Measurements from ENCODE around the gene LETM1.
"Not testable (repeated sequence)": the region's sequence is repeated elsewhere in the genome, so short reads cannot be mapped to it uniquely, and the experiment has no call there.

DNA sequence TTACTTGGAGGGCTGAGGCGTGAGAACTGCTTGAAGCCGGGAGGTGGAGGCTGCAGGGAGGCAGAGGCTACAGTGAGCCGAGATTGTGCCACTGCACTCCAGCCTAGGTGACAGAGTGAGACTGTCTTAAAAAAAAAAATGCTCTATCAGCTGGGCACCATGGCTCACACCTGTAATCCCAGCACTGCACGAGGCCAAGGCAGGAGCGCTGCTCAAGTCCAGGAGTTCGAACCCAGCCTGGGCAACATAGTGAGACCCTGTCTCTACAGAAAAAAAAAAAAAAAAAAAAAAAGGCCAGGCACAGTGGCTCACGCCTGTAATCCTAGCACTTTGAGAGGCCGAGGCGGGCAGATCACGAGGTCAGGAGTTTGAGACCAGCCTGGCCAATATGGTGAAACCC, 11.3 kb downstream of the LETM1 start:
- not testable (repeated sequence) for TF ChIP-seq ARNTL (CRISPR knock-in tag; IDR thresholded peaks at IDR 0.05; ENCODE audit: borderline replicate concordance, low read depth); GLIS3 (CRISPR knock-in tag; IDR thresholded peaks at IDR 0.05)

Data from SK-N-SH treated with all-trans-retinoic acid at 6 μM for 48 hours (cell line).